TTC549 (cell line): ENCODE results near the gene TRMT61B.

Experiments
- FAIRE-seq: peaks from 2 replicates; lab custom pipeline; 2012; peaks lifted over from hg19 to GRCh38; lab: Jason Lieb, UNC

Gene TRMT61B

DNA sequence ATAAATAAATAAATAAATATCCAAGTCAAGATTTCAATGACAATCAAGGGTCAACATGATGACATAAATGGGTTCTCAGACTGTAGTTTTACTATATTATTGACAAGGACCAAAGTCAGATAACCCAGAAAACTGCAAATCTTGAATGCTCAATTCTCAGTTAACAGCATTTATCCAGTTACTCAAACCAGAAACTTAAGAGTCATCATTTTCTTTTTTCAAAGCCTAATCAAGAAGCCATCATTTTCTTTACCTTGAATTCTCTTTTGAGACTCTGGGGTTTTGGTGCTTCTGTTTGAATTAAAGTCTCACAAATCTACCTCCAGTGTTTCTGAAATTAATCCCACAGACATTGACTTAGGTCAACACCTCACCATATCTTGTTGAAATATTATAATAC is 14.1 kb downstream of the TRMT61B start:
- FAIRE-seq = no peak

DNA sequence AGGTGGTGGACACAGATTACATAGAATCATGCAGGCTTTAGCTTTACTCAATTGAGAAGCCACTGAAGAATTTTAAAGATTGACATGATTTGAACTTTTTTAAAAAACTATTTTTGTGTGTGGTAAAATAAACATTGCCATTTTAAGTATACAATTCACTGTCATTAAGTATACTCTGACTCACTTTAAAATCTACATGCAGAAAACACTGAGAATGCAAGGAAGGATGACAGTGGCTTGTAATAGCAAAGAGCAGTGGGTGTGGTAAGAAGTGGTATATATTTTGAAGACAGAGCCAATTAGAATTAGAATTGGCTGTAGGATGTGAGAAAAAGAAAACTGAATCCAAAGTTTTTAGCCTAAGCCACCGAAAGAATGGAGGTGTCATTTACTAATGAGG is 14.9 kb downstream of the TRMT61B start:
- FAIRE-seq = no peak

DNA sequence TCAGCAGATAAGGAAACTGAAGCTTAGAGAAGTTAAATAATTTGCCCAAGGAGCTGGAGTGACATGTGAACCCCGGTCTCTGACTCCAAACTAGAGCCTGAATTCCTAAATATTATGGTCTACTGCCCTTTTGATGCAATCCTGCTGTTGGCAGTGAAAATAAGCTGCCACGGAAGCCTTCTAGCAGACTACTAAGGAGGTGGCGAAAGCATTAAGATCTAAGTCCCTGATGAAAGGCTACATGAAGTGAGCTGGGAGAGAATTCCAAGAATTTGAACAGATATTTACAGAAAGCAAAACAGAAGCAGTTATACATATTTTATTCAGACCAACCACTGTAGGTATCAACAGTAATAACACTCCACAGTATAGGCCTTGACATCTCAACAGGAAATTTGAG is 28.1 kb downstream of the TRMT61B start:
- FAIRE-seq = no peak

DNA sequence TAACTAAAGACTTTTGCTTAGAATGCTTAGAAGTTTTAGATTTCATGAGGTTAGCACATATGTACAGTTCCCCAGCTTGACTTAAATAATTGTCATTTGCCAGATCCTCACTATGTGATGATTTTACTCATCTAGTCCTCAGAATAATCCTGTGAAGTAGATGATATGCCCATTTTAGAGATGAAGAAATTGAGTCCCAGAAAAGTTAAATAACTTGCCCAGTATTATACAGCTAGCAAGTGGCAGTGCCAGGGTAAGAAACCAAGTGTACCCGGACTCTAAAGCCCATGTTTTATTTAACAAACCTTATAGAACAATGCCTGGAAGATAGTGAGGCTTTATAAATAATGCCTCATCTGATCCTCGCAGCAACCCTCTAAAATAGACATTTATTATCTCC is 31.1 kb downstream of the TRMT61B start:
- FAIRE-seq = no peak

DNA sequence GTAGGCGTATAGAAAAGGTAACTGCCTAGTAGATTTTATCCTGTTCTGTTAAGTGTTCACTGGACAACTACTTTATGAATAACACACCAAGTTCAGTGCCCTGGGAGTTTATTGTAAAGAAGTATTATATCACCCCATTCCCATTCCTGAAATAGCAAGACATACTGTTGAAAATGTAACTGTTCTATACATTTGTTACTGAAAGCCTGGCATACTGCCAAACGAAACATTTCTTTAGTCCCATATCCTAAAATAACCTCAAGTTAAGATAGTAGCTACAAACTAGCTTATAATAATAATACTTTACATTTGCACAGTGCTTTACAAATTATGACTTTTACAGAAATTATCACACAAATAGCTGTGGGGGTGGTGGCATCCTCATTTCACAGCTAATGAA is 34.3 kb downstream of the TRMT61B start:
- FAIRE-seq = no peak

DNA sequence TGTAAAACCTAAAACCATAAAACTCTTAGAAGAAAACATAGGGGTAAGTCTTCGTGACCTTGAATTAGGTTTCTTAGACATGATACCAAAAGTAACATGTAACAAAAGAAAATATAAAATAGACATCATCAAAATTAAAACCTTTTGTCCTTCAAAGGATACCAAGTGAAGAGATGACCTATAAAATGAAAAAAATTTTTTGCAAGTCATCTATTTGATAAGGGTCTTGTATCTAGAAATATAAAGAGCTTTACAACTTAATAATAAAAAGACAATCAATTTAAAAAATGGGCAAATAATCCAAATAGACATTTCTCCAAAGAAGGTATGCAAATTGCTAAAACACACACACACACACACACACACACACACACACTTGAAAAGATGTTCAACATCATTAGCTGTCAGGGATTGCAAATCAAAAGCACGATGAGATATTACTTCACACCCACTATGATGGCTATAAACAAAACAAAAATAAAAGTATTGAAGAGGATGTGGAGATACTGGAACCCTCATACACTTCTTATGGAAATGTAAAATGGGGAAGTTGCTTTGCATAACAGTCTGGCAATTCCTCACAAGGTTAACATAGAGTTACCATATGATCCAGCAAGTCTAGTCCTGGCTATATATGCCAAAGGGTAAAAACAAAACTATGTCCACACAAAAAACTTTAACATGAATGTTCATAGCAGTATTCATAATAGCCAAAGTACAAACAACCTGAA is 36.2 kb downstream of the TRMT61B start:
- FAIRE-seq = no peak

DNA sequence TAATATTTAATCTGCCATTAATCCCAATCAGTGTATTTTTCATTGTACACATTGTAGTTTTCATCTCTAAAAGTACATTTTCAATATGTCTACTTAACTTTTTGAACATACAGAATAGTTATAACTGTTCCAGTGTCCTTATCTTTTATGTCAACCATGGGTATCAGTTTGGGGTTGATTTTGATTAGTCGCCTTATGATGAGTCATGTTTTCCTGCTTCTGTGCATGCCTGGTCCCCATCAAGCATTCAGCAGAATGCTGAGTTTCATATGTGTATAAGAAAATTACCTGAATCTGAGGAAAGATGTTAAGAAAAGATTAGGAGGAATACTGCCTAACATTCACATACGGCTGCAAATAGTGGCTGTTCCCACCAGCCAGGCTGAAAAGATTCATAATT is 41.7 kb downstream of the TRMT61B start:
- FAIRE-seq = no peak

DNA sequence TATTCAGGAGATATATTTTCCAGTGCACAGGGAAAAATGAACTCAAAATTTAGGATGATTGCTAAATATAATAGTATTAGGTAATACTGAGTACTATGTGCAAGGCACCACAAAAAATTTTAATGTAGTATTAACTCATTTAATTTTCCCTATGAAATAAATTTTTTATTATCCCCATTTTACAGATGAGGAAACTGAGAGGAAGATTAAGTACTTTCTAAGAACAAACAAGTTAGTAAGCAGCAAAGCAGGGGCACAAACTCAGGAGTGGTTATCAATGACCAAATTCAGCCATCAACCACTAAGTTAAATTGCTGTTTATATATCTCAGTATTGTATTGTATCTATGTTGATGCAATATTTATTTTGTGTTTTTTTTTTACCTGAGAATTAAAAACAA is 45.2 kb downstream of the TRMT61B start:
- no peak for FAIRE-seq

DNA sequence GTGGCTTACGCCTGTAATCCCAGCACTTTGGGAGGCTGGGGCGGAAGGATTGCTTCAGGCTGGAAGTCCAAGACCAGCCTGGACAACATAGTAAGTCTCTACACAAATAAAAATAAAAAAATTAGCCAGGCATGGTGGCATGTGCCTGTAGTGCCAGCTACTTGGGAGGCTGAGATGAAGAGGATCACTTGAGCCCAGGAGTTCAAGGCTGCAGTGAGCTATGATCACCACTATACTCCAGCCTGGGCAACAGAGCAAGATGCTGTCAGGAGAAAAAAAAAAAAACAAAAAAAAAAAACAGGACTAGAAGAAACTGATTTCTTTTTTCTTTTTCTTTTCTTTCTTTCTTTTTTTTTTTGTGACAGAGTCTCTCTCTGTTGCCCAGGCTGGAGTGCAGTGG is 45.9 kb downstream of the TRMT61B start:
- FAIRE-seq = no peak

DNA sequence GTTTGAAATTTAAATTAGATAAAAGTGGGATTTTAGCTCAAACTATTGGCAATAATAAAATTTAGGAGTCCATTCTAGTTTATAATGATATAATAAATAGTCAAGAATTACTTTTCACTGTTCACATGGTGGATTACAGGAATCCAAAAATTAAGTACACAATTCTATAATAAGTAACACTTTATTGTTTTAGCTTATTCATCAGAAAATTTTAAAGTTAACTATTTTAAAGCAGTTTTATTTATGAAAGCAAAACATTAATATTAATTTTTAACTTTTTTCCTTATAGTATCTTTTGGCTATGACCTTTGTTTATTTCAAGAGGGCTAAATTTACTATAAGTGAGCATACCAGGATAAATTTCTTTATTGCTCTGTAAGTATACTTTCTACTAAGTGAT is 48.1 kb downstream of the TRMT61B start:
- no peak for FAIRE-seq

DNA sequence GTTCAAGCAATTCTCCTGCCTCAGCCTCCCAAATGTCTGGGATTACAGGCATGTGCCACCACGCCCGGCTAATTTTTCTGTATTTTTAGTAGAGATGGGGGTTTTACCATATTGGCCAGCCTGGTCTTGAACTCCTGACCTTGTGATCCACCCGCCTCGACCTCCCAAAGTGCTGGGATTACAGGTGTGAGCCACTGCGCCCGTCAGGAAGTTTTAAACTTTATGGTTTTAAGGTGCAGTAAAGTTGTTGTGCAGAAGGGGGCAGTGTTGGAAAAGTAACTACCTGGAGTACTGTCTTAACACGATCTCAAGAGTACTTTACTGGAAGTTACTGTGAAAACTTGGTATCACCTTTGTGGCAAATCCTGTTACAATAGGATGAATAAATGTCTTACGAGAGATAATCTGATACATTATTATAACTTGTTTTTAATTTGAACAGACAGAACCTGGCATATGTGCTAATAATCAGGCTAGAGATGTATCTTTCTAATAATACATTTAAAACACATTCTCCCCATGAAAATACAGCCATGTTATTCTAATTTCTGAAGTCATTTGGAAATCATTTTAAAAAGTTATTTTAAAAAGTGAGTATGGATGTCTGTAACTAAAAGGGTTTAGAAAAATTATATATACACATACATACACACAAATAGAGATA is 48.7 kb downstream of the TRMT61B start:
- FAIRE-seq = peak; percentile 92

DNA sequence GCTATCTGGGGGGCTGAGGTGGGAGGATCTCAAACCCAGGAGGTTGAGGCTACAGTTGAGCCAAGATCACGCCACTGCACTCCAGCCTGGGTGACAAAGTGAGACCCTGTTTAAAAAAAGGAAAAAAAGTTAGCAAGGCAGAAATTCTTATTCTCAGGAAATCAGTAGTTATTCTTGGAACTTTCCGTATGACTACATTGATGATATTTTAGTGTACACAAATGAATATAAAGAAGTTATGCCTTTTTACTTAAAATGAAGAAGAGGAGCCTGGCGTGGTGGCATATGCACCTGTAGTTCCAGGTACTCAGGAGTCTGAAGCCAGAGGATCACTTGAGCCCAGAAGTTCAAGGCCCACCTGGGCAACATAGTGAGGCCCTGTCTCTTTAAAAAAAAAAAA is 52.1 kb downstream of the TRMT61B start:
- FAIRE-seq = no peak

DNA sequence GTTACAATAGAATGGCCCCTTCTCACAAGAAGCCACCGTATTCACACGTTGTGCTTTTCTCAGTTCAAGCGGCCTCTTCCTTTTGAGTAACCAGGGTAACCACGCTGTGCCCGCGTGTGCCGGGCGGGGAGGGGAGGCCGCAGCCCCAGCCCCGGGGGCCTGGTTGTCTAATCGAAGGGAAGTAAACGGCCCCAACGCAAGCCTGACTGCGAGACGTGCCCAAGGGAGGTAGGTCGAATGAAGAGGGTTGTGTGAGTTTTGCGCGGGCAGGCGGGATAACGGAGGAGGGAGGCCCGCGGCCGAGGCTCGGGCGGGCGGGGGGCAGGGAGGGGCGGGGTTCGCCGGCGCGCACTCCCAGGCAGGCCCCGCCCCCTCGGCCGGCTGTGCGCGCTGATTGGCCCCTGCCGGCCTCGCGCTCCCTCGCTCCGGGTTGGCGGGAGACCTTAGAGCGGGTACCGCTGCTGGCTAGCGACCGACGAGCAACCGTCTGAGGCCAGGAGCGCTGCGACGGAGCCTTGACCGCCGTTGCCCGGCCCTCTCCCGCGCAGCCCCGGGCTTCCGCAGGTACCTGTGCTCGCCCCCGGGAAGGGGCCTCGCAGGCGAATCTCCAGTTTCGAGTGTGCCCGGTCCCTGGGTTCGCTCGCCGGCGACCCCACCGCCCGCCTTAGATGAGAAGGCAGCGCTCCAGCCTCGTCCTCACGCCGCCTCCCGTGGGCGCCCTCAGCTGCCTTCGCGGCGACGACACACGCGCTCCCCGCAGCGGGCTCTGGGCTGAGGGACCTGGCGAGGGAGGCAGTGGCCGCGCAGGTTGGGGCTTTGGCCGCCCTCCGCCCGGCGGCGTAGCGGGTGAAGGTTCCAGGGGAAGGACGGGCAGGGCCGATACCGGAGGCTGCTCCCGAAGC is 59.5 kb downstream of the TRMT61B start, which contains the start of gene SPDYA:
Gene SPDYA, plus strand, starts transcription at position 451 of the 902 bp plus-strand sequence. CDS start 5,181 bp downstream, outside the sequence.
- FAIRE-seq = no peak

DNA sequence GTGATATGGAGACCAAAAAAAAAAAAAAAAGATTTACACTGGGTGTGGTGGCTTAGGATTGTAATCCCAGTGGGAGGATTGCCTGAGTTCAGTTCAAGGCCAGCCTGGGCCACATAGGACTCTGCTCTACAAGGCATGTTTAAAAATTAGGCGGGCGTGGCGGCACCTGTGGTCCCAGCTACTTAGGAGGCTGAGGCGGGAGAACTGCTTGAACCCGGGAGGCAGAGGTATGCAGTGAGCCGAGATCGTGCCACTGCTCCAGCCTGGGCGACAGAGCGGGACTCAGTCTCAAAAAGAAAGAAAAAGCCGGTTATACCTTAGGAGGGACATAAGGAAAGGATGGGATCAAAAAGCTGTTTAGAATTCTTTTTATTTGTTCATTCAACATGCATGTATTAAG is 60.2 kb downstream of the TRMT61B start:
- no peak for FAIRE-seq

DNA sequence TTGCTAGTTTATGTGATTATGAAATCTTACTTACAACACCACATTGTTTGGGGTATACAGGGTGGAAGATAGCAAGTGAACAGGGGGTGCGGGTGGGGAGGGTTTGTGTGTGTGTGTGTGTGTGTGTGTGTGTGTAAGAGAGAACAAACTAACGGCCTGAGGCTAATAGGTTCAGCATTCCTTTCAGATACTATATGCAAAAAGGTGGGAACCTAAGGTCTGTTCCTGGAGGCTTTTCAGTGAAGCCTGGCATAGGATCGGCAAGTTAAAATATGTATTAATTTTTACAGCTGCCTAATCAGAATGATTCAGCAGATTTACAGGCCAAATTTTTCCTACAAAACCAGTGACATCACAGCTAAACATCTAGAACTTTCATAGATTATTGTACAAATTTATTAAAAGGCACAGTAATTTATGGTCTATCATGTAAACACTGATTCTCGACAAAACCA is 67.1 kb downstream of the TRMT61B start:
- FAIRE-seq = no peak

DNA sequence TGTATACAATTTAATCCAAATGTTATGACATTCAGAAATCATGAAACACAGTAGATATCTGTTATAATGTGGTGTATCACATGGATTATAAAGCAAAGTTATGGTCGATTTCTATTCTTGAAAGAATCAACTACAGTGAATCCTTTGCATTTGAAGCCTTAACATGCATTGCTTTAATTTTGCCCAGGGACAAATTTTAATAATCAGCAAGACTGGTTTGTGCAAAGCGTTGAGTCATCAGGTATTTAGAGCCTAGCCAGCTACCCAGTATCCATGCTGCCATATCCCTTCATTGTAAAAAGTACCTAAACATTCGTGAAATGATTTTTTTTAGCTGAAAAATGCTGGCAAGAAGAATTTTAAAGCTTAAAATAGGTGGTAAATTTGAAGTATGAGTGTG is 68.4 kb downstream of the TRMT61B start:
- FAIRE-seq = no peak
